ENCODE results near the gene TJP2.

- TF ChIP-seq JUN (IDR thresholded peaks at IDR 0.05; ENCODE audit: borderline replicate concordance, insufficient read depth, insufficient read length, low read depth) (no peak), POLR2A (IDR thresholded peaks at IDR 0.05; ENCODE audit: low read depth, low read length) (no peak), POLR2AphosphoS5 (IDR thresholded peaks at IDR 0.05; ENCODE audit: insufficient read depth, low read depth, low read length) (no peak)
- TF ChIP-seq, protein P1, sequence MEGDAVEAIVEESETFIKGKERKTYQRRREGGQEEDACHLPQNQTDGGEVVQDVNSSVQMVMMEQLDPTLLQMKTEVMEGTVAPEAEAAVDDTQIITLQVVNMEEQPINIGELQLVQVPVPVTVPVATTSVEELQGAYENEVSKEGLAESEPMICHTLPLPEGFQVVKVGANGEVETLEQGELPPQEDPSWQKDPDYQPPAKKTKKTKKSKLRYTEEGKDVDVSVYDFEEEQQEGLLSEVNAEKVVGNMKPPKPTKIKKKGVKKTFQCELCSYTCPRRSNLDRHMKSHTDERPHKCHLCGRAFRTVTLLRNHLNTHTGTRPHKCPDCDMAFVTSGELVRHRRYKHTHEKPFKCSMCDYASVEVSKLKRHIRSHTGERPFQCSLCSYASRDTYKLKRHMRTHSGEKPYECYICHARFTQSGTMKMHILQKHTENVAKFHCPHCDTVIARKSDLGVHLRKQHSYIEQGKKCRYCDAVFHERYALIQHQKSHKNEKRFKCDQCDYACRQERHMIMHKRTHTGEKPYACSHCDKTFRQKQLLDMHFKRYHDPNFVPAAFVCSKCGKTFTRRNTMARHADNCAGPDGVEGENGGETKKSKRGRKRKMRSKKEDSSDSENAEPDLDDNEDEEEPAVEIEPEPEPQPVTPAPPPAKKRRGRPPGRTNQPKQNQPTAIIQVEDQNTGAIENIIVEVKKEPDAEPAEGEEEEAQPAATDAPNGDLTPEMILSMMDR (IDR thresholded peaks at IDR 0.05; ENCODE audit: extremely low read depth in 1 of 2, insufficient read depth in 1 of 2, low read depth in 1 of 2, low read length in 2 of 2), result no peak
- TF ChIP-seq, protein P2, sequence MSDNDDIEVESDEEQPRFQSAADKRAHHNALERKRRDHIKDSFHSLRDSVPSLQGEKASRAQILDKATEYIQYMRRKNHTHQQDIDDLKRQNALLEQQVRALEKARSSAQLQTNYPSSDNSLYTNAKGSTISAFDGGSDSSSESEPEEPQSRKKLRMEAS (IDR thresholded peaks at IDR 0.05; ENCODE audit: insufficient read depth, insufficient read length), result no peak
These were observed 55.3 kb downstream of the TJP2 start for GRCh38 chr9:69229367-69229766.

All from endothelial cell of umbilical vein (primary cell).